Gastroesophageal sphincter (tissue), 3 donors: Measurements from ENCODE around the gene ZFHX3.

ENCODE experiments used
- CTCF ChIP-seq, 4 experiments: fragments of 200-600 bp in 2 of 4; fragments of 450-650 bp in 2 of 4; sonication (generic) in 1 of 4; IDR thresholded peaks; one replicate each; pipeline ENCODE4 v1.5.1; 2017 to 2019; ENCODE audit warnings: antibody characterized with exemption in 4 of 4, mild to moderate bottlenecking in 2 of 4, moderate library complexity in 2 of 4
- EP300 ChIP-seq: sonication (generic); formaldehyde crosslinking; IDR thresholded peaks from one replicate; pipeline ENCODE4 v1.6.1; 2017; ENCODE audit warnings: antibody characterized with exemption, mild to moderate bottlenecking
- POLR2A ChIP-seq, 2 donors: fragments of 450-650 bp; IDR thresholded peaks; one replicate each; pipeline ENCODE4 v1.6.1; 2017; ENCODE audit warnings: antibody characterized with exemption in 2 of 2, mild to moderate bottlenecking in 2 of 2, moderate library complexity in 1 of 2
- POLR2AphosphoS5 ChIP-seq: sonication (generic); formaldehyde crosslinking; IDR thresholded peaks from one replicate; pipeline ENCODE4 v1.6.1; 2017; ENCODE audit warnings: antibody characterized with exemption

GRCh38 chr16:73024571-73025105, 23.3 kb downstream of the ZFHX3 start:
- TF ChIP-seq CTCF (IDR thresholded peaks at IDR 0.05), result no peak
- TF ChIP-seq EP300, result no peak
- no peak for TF ChIP-seq POLR2AphosphoS5
- no peak for TF ChIP-seq POLR2A (IDR thresholded peaks at IDR 0.05)
